Measurements from ENCODE around the gene TBL3.
A peak's percentile ranks its signal among the peaks of the same experiment; 100 is the strongest.
"Not testable (repeated sequence)": the region's sequence is repeated elsewhere in the genome, so short reads cannot be mapped to it uniquely, and the experiment has no call there.

TBL3 gene

DNA sequence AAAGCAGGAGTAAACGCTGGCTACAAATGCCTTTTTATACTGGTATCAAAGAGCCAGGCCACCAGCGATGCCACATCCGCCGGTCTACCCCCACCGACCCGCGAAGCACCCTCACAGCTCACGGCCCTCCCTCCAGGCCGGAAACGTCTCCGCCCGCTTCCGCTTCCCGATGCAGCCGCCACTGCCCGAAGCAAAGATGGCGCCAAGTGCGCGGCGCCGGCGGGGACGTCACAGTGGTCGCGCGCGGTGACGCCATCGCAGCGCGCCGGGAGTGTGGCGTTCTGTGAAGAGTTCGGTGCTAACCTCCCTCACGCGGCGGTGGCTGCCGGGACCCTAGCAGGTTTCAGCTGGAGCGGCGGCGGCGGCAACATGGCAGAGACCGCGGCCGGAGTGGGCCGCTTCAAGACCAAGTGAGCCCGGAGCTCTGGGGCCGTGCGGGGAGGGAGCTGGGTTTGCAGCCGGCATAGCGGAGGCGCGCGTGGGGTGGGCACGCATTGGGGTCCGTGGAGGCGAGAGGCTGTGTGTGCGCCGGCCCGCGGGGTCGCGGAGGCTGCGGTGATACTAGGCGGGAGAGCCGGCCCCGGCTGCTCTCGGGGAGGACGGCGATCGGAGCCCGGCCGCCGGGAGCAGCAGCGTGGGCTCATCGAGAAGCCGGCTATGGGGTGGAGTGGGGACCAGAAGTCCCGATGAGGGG is at the start of gene TBL3:
Gene TBL3 (plus strand): TSS at position 258 of the 694 bp plus-strand sequence. CDS start 112 bp downstream, at position 370.
- peak; percentile 81 for DNase-seq

DNA sequence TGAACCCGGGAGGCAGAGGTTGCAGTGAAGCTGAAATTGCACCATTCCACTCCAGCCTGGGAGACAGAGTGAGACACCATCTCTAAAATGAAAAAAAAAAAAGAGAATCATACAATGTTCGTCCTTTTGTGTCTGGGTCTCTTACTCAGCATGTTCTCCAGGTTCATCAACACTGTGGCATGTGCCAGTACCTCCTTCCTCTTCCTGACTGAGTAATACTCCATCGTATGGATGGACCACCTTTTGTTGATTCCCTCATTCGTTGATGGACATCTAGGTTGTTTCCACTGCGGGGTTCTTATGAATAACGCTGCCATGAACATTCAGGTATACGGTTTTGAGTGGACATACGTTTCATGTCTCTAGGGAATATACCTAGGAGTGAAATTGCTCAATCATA is 49.5 kb upstream of the TBL3 start:
- DNase-seq = no peak

DNA sequence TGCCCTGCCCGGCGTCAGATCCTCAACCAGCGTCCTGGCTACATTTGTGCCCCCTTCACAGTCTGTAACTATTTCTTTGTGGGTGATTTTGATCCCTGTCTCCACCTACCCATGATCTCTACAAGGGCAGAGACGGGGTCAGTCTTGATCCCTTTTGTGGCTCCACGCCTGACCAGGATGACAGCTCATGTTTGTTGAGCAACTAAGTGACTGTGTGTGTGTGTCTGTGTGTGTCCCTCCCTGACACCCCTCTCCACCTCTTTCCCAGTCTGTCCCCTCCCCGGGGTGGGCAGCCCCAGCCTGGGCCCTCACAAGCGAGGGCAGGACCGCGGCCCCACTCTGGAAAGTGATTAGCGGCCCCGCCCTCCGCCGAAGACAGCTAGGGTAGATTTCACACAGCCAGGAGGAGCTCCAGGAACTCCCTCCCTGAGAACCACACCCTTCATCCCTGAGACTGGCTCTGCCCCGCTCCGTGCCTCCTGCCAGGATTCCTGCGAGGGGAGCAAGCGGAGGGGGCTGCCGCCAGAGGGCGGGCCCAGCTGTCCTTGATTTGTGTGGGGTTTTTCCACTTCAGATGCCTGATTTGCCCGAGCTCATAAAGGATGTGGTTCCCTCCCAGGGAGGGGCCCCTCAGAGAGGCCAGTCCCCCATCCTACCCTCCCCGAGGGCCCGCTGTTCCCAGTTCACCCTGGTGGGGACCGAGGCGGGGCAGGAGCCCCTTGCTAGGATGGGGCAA is 48.4 kb upstream of the TBL3 start:
- no peak for DNase-seq

DNA sequence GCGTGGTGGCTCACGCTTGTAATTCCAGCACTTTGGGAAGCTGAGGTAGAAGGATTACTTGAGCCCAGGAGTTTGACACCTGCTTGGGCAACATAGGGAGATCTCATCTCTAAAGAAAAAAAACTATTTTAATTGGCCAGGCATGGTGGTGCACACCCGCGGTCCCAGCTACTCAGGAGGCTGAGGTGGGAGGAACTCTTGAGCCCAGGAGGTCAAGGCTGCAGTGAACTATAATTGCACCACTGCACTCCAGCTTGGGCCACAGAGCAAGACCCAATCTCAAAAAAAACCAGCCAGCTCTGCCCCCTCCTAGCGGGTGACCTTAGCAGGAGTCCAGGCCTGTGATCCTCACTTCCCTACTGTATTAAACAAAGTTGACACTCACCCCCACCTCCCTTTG is 47.8 kb upstream of the TBL3 start:
- DNase-seq = no peak

DNA sequence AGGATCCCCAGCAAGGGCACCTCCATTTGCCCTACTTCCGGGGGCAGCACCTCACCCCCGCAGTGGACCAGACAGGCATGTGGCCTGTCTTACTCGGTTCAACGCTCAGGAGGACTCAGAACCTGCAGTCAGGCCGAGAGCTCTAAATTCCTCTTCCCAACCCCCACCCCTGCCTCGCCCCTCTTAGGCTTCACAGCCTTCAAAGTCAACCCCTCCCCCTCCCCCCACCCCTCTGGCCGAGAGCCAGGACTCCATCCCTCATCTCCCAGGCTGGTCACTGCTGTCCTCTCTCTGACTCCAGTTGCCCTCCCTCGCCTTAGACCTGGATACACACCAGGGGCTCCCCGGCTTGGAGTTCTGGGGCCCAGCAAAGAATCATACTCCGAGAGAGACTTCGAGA is 45.6 kb upstream of the TBL3 start:
- no peak for DNase-seq

DNA sequence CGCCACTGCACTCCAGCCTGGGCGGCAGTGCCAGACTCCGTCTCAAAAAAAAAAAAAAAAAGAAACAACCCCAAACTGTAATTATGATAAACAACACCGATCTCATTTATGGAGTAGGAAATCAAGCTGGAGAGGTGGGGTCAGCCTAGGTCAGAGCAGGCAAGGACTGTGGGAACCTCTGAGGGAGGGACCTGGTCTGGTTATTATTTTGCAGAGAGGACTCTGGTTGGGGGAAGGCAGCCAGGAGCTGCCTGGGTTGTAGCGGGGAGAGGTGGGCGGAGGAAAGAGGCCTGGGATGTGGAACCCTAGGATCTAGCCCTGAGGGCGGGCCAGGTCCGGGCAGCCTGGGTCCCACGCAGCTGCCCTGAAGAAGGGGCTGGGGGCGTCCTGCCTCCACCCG is 42.7 kb upstream of the TBL3 start:
- DNase-seq = peak; percentile 24

DNA sequence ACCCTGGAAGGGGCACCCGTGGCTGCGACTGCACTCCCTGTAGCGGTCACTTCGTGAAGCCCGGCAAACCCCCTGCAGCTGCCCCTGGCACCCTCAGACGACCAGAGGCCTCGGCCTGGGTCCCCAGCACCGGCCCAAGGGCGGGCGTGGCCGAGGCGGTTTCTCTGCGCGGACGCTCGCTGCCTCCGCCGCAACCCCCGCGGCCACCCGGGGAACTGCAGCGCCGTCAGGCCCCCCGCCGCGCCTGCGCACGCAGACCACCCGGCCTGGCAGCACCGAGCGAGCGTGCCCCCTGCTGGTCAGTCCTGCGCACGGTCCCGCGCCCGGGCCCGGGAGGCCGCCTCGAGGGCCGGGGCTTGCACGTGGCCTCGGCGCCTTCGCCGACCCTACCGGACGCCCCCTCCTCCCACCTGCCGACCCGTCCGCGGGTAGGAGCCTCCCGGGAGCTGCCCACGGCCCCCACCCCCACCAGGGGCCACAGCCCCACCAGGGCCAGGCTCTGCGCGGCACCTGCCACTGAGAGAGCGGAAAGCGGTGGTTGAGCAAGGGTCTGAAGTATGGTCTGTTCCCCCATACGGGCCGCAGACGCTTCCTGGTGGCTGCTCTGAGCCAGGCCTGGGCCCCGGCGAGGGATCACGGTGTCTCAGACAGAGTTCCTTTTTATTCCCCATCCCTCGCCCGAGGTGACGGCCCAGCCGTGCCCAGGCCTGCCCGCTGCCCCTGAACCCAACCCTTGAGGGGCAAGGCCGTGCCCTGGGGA is 42.1 kb upstream of the TBL3 start:
- peak; percentile 61 for DNase-seq

DNA sequence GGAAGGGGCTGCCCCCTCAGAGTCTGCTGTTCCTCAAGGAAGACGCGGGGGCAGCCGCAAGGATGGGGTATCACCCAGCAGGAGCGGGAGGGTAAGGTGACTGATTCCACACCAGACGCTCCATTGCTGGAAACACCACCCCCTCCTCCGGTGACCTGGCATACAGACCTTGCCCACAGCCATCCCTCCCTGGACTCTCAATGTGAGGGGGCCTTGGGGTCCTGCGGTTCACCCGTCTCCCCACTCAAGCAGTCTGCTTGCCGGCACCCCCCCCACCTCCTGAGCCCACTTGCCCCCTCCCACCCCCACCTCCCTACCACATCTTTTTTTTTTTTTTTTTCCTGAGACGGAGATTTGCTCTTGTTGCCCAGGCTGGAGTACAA is 41.5 kb upstream of the TBL3 start:
- DNase-seq = no peak

DNA sequence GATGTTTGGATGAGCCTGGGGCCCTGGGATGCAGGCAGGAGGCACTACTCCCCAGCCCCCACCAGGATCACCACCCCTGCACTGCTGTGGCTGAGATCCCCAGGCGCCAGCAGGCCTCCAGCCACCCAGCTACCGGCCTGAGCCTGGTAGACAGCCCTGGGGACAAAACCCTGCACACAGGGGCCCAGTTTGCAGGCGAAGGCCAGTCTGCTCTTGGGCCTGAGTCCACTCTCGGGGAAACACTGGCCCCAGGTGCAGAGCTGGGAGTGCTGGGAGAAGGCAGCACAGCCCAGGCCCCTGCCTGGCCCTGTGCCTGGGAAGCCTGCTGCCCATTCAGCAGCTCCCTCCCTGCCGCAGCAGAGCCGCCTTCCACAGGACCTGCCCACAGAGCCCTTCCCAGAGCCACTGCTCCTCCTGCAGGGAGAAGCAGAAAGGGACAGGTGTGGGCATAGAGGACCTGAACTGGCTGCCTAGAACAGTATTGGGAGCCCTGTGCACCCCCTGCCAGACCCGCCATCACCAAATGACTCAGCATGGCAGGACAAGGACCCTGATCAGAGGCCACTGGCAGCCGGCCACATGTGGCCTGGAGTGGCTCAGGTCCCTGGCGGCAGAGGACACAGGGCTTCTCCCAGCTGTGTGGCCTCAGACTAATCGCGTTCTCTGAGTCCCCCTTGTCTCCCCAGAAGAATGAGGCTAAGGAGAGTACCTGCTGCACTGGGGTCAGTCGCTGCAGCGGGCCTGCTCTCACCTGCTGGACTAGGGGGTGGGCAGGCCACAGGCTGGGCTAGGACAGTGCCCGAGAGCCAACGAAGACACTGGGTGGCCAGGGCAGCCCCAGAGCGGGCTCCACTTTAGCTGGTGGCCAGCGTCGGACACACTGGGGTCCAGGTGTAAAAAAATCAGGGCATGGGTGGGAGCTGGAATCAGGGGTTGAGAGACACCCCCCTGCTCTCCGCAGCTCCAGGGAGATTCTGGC is 39.5 kb upstream of the TBL3 start:
- no peak for DNase-seq

DNA sequence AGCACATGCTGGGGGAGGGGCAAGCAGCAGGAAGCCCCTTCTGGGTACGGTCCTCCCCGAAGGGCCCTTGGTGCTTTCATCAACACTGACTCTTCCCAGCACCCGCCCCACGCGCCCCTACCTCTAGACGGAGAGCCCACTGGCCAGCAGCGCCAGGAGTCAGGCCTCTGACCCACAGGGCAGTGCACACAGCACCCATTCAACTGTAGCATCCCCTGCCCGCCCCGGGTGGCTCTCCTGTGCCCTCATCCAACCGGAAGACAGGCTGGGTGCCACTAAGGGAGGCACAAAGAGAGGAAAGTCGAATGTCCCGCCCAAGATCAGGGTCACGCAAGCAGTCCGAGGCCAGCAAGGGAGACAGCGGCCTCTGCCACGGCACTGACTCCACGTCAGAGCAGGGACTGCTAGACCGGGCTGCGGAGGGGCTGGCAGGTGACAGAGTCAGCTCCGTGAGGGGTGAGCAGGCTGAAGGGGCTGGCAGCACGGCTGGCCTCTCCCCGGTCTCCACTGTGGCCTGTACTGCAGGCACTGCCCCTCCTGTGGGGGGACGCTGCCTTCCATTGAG is 38.7 kb upstream of the TBL3 start:
- no peak for DNase-seq

DNA sequence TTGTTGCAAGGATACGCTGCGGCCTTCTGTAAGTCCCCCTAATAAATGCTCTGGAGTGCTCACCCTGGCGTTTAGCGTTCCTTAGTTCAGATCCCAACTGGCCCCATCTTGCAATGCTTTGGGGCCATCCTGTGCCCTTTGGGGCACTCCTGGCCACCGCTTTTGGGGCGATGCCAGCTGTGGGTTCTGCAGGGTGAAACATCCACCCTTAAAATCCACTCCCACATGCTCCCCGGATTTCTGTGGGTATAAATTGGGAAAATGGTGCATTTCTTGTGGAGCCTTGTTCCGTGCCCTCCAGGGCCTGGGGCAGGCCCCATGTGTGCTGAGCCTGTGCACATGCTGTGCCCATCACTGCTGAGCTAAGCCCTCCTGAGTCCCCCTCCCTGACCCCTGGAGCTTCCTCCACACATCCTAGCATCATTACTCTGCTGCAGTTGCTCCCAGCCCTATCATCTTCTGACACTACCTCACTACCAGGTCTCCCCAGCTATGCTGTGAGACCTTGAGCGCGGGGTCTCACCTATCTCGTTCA is 34.8 kb upstream of the TBL3 start:
- no peak for DNase-seq

DNA sequence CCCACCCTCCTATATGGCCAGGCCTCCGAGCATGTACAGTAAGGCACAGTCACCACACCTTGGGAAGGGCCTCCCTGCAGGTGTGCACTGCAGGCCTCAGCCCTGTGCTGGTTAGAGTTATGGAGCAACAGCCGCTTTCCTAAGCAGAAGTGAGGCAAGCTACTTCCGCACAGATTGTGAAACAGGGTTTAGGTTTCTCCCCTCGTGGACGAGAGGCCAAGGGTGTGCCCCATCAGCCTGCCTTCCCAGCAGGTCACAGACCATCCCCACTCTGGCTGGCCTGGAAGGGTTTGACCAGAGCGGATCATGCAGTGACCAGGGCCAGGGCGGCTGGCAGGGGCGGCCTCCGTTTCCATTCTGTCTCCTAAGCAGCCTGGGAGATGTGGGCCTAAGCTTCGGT is 33.5 kb upstream of the TBL3 start:
- no peak for DNase-seq

DNA sequence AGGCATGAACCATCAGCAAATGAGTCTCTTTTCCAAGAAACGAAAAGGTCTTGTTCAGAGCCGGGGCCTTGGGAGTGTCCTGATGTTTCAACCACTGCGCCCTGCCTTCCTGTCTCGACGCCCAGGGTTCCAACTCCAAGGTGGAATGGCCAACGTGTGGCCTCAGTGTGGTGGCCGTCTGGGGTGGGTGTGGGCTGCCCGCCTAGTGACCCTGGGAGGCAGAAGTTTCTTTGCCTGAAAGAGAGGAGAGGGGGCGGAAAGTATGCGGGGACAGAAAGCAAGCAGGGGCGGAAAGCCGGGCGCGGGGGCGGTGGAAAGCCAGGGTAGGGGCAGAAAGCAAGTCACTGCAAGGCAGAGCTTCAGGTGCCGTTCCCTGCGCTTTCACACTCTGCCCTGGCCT is 32.9 kb upstream of the TBL3 start:
- DNase-seq = no peak

DNA sequence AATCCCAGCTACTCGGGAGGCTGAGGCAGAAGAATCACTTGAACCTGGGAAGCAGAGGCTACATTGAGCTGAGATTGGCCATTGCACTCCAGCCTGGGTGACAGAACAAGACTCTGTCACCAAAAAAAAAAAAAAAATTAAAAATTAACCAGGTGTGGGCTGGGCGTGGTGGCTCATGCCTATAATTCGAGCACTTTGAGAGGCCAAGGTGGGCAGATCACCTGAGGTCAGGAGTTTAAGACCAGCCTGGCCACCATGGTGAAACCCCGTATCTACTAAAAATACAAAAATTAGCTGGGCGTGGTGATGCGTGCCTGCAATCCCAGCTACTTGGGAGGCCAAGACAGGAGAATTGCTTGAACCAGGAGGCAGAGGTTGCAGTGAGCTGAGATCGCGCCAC is 32.0 kb upstream of the TBL3 start:
- not testable (repeated sequence) for DNase-seq

DNA sequence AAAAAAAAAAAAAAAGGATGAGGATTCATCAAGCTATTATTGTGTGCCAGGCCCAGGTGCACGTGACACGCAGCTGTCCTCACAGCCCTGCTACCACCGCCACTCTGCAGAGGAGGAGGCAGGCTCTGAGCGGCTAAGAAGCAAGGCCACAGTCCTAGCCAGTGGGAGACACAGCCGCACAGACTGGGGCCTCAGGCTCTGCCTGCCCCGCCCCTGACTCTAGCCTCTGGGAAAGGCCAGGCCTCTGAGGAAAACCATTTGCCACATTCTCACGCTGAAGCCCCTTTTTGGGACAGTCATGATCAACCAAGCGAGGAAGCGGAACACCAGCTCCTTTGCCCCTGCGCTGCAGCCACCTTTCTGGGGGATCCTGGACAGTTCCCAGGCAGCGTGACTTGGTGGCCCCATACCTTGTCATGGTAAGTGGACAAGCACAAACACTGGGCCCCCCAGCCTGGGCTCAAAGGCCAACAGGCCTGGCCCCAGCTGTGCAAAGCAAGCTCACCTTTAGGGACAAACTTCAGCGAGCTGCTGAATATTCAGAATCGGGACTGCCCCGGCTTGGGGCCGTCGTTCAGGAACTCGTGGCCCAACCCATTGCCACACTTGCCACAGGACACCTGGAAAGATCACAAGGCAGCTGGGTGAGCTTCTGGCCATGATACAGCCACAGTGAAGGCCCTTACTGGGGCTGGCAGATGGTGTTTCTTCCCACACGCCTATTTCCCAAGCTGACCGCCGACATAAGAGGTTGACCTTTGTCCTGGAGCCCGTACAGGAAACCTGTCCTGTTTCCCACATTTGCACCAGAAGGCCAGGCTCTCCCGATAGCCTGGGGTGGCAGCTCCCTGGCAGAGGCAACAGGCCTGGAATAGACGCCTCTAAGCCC is 31.3 kb upstream of the TBL3 start:
- no peak for DNase-seq

DNA sequence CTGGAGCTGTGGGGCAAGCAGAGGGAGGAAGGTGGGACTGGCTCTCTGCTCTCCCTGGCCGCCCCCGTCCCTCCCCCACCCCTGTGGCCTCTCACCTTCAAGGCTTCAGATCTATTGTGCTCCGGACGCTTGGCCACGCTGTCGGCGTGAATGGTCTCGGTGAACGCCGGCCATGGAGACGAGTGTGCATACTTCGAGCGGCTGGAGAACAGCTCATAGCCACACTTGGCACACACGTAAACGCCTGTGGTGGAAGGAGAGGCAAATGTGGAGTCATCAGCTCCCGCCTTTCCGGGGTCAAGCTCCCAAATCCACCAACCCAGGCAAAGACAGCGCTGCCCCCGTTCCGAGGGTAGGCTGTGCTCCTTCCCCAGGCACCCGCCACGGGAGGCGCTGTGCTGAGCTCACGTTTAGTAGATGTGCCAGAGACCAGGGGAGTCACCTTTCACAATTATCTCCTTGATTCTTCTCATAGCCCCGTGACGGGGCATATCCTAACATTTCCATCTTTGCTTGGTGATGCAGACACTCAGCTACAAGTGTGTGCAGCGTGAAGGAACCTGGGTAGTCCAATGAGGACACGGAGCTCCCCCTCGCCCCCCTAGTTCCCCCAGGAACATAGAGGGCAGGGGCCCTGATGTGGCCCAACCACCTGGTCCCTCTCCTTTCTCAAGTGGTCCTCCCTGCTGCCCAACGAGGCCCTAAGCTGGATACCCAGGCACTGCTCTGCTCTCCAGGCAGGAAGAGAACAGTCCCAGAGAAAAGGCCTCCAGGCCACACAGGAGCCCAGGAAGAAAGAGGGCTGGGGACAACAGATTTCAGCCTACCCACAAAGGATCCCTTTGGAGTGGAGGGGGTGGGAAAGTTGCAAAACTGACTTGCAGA is 30.4 kb upstream of the TBL3 start:
- DNase-seq = no peak

DNA sequence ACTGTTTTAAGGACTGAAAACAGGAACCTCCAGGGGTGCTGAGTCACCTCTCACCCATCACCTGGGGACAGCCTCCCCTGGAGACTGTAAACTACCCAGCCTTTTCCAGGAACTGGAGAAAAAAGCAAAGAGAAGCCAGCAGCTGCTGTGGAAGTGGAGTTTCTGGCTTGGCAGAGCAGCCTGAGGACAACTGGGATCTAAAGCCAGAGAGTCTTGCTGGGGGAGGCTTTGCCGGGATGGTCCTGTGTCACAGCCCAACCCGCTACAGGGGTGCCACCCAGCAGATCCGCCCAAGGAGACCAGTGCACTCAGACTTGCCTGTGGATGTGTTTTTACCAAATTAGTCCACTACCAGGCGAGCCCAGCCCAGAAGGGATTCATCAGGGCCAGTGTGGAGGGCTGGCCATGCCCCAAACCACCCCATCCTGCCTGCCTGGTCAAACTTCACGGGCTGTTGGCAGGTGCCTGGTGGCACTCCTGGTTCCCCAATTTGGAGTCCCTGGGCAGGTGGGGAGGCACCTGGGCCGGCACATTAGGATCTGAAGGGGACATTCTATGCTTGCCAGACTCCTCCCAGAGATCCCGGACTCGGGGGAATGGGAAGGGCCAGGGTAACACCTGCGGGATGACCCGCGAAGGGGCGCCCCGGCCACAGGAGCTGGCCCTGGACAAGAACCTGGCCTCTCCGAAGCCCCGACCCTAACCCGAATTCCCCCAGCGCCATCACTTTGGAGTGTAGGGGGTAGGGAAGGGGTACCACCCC is 29.6 kb upstream of the TBL3 start:
- DNase-seq = no peak

DNA sequence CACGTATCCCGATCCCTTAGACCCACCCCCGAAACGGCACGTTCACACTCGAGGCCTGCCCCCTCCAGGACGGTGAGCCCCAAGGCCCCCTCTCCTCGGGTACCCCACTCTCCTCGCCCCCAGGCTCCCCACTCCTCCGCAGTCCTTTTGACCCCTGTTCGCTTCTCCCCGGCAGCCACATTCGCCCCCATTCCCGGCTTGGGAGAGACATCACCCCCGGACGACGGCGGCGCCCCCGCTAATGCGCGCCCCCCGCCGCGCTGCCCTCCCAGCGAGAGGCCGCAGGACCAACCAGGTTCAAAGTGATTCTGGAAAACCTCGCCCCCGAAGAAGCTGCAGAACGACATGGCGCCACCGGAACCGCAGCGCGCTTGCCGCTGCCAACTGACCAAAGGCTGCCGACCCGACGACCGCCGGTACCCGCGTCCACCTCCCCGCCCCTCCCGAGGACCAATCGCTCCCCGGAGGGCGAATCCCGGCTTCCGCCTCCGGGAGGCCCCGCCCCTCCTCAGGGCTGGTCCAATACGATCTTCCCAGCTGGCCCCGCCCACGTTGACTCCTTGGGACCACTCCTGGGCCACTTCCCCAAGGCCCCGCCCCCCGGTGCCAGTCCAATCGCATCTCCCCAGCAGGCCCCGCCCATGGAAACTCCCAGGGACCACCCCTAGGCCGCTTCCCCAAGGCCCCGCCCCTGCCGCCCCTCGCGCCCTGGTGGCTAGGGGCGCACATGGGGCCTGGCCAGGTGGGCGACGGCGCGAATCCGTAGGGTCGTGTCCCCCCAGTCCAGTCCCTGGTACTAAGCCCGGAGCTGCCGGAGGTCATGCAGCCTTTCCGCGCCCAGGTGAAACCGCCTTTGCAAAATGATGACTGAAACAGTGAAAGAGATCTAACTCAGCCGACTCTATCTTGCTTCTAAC is 28.8 kb upstream of the TBL3 start, which contains the start of gene MSRB1:
Gene MSRB1 (minus strand): TSS at position 390 of the 917 bp plus-strand sequence. CDS start 43 bp downstream, at position 347.
- DNase-seq = peak; percentile 92
